ENCODE data around the gene STPG3. TPM values are rescaled to one million over a fixed set of nuclear protein-coding genes. Genes with fewer than 3 reads are reported as not detected.

The STPG3 gene
- total RNA-seq, 1 donor from 2014 or later: 0.18 TPM

- H3K4me1 Mint-ChIP-seq: peaks cover 24% of the 10 kb centered on the region
- no peaks in the 10 kb centered on the region for H3K27me3 Mint-ChIP-seq (ENCODE audit: low read depth)
- H3K9me3 Mint-ChIP-seq: no peaks in the 10 kb centered on the region
- H3K4me3 Mint-ChIP-seq: no peak overlapping the region
- DNase-seq (ENCODE audit: low spot score in 2 of 2, unreplicated experiment in 2 of 2): no peak
- H3K27ac Mint-ChIP-seq: no peak overlapping the region
- peaks cover 12% of the 10 kb centered on the region for H3K36me3 Mint-ChIP-seq
- TF ChIP-seq, protein P1, sequence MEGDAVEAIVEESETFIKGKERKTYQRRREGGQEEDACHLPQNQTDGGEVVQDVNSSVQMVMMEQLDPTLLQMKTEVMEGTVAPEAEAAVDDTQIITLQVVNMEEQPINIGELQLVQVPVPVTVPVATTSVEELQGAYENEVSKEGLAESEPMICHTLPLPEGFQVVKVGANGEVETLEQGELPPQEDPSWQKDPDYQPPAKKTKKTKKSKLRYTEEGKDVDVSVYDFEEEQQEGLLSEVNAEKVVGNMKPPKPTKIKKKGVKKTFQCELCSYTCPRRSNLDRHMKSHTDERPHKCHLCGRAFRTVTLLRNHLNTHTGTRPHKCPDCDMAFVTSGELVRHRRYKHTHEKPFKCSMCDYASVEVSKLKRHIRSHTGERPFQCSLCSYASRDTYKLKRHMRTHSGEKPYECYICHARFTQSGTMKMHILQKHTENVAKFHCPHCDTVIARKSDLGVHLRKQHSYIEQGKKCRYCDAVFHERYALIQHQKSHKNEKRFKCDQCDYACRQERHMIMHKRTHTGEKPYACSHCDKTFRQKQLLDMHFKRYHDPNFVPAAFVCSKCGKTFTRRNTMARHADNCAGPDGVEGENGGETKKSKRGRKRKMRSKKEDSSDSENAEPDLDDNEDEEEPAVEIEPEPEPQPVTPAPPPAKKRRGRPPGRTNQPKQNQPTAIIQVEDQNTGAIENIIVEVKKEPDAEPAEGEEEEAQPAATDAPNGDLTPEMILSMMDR (IDR thresholded peaks at IDR 0.05; ENCODE audit: unreplicated experiment): no peak
Measured at GRCh38 chr9:137273095-137273490, 22.0 kb downstream of the STPG3 start.

- Mint-ChIP-seq H3K4me1 (peaks cover 24% of the 10 kb centered on the region), H3K4me3 (no peak overlapping the region), H3K27ac (no peak overlapping the region), H3K27me3 (ENCODE audit: low read depth) (no peaks in the 10 kb centered on the region), H3K9me3 (no peaks in the 10 kb centered on the region), H3K36me3 (peaks cover 9% of the 10 kb centered on the region)
- TF ChIP-seq, protein P1 (IDR thresholded peaks at IDR 0.05; ENCODE audit: unreplicated experiment): no peak
- no peak for DNase-seq (ENCODE audit: low spot score in 2 of 2, unreplicated experiment in 2 of 2)
Measured at GRCh38 chr9:137273611-137274320, 22.7 kb downstream of the STPG3 start.

DNA sequence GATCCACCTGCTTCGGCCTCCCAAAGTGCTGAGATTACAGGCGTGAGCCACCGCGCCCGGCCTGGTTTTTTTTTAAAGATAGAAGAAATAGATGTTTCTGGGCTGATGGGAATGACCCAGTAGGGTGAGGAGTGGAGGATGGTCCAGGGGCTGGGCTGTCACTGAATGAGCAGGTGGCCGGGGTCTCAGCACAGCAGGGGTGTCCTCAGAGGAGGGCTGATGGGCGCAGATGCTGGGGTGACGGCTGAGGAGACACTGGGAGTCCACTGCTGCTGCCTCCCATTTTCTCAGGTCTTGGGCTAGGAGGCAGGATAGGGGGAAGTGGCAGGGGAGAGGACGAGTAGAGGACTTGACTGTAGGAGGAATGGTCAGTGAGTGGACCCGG is 24.1 kb downstream of the STPG3 start:
- H3K4me1 Mint-ChIP-seq: peaks cover 24% of the 10 kb centered on the region
- no peak overlapping the region for H3K4me3 Mint-ChIP-seq
- H3K27ac Mint-ChIP-seq: peak overlapping the region; percentile 39
- H3K27me3 Mint-ChIP-seq (ENCODE audit: low read depth): no peaks in the 10 kb centered on the region
- H3K9me3 Mint-ChIP-seq: no peaks in the 10 kb centered on the region
- peaks cover 2% of the 10 kb centered on the region for H3K36me3 Mint-ChIP-seq
- DNase-seq (ENCODE audit: low spot score in 2 of 2, unreplicated experiment in 2 of 2): no peak
- TF ChIP-seq, protein P1 (IDR thresholded peaks at IDR 0.05; ENCODE audit: unreplicated experiment): no peak

GRCh38 chr9:137275588-137276472 is 24.7 kb downstream of the STPG3 start:
- H3K36me3 Mint-ChIP-seq: peaks cover 2% of the 10 kb centered on the region
- H3K4me3 Mint-ChIP-seq: no peak overlapping the region
- no peaks in the 10 kb centered on the region for H3K9me3 Mint-ChIP-seq
- H3K27ac Mint-ChIP-seq: peak overlapping the region; percentile 61
- peaks cover 24% of the 10 kb centered on the region for H3K4me1 Mint-ChIP-seq
- no peaks in the 10 kb centered on the region for H3K27me3 Mint-ChIP-seq (ENCODE audit: low read depth)
- DNase-seq (ENCODE audit: low spot score in 2 of 2, unreplicated experiment in 2 of 2): peak in 1 of 2 experiments; percentile 35
- TF ChIP-seq, protein P1 (IDR thresholded peaks at IDR 0.05; ENCODE audit: unreplicated experiment): no peak

DNA sequence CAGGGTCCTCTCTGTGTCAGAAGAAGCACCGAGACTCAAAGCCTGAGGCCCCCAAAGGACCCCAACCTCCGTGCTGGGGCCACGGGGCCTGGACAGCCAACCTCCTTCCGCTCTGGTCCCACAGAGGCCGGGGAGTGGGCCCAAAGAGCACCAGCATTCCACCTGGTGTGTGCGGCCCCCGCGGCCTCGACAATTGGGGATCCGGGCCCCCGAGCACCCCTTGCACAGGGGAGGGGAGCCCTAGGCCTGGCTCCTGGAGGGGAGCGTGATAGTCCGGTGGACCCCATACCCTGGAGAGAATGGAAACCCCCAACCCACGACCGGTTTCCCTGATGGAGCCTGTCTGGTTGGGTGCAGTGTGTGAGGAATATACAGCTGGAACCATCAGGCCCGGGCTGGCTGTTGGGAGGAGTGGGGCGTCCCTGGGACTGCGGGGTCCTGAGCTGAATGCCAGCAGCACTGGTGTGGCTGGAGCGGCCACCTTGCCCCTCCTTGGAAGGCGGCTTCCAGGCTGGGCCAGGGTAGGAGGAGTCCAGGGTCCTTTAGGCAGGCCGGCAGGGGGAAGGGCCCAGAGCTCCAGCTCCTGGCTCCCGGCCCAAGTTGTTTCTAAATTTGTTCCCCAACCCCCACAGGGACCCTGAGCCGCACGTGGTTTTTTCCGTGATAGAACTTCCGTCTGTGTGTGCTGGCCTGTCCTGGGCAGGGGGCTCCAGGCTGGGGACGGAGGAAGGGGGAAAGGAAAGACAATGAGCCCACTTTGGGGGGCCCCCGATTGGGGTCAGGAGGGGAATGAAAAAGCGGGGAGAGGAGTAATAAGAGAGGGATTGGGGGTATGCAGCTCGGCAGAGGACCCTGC is 25.6 kb downstream of the STPG3 start:
- peak in 1 of 2 experiments; percentile 72 for DNase-seq (ENCODE audit: low spot score in 2 of 2, unreplicated experiment in 2 of 2)
- Mint-ChIP-seq H3K27me3 (ENCODE audit: low read depth) (peaks cover 2% of the 10 kb centered on the region), H3K4me3 (peak overlapping the region; percentile 72), H3K27ac (peak overlapping the region; percentile 94), H3K36me3 (no peaks in the 10 kb centered on the region), H3K9me3 (no peaks in the 10 kb centered on the region), H3K4me1 (peaks cover 25% of the 10 kb centered on the region)
- TF ChIP-seq, protein P1 (IDR thresholded peaks at IDR 0.05; ENCODE audit: unreplicated experiment): no peak
